Neural cell (in vitro differentiated cells): Measurements from ENCODE around the gene ANKRD62.
"Not testable (repeated sequence)": the region's sequence is repeated elsewhere in the genome, so short reads cannot be mapped to it uniquely, and the experiment has no call there.

Source experiments
- CTCF ChIP-seq: fragments of 450-650 bp; IDR thresholded peaks from 2 replicates; pipeline ENCODE4 v1.5.1; 2014; ENCODE audit warnings: antibody characterized with exemption, mild to moderate bottlenecking, moderate library complexity; ENCODE audit not compliant: poor library complexity, severe bottlenecking
- EP300 ChIP-seq: fragments of 450-650 bp; conservative IDR thresholded peaks from 2 replicates; pipeline ENCODE4 v1.6.1; 2014; ENCODE audit warnings: antibody characterized with exemption, mild to moderate bottlenecking, moderate library complexity; ENCODE audit not compliant: poor library complexity, severe bottlenecking
- EZH2 ChIP-seq: fragments of 200-600, 300-800 bp; shearing (Covaris generic), sonication (generic); IDR thresholded peaks from 2 replicates; pipeline ENCODE4 v1.6.1; 2014; ENCODE audit warnings: antibody characterized with exemption, low read length, borderline replicate concordance, mild to moderate bottlenecking; ENCODE audit not compliant: insufficient read depth, poor library complexity, severe bottlenecking
- POLR2AphosphoS5 ChIP-seq: IDR thresholded peaks from 2 replicates; pipeline ENCODE4 v1.6.1; 2012
- RAD21 ChIP-seq: fragments of 450-650 bp; conservative IDR thresholded peaks from 2 replicates; pipeline ENCODE4 v1.6.1; 2014; ENCODE audit warnings: antibody characterized with exemption, mild to moderate bottlenecking, moderate library complexity
- REST ChIP-seq: IDR thresholded peaks from 2 replicates; pipeline ENCODE4 v1.6.1; 2012; ENCODE audit warnings: borderline replicate concordance
- SMC3 ChIP-seq: fragments of 450-650 bp; conservative IDR thresholded peaks from 2 replicates; pipeline ENCODE4 v1.6.1; 2014; ENCODE audit warnings: antibody characterized with exemption, mild to moderate bottlenecking, moderate library complexity; ENCODE audit not compliant: poor library complexity
- TAF1 ChIP-seq: IDR thresholded peaks from 2 replicates; pipeline ENCODE4 v1.6.1; 2012; ENCODE audit warnings: low read depth

GRCh38 chr18:12071066-12071465 is 22.6 kb upstream of the ANKRD62 start:
- not testable (repeated sequence) for TF ChIP-seq RAD21, CTCF, POLR2AphosphoS5, REST, EZH2, TAF1, EP300, SMC3
